Measurements from ENCODE around the gene PARP4. TPM values are rescaled to one million over a fixed set of nuclear protein-coding genes. Genes with fewer than 3 reads are reported as not detected.
"Not testable (repeated sequence)": the region's sequence is repeated elsewhere in the genome, so short reads cannot be mapped to it uniquely, and the experiment has no call there.

Gene PARP4
- total RNA-seq, 2 experiments from 2014 or later = 29.5 to 29.6 TPM

- Mint-ChIP-seq H3K27me3 (no peaks in the 10 kb centered on the region), H3K9me3 (no peaks in the 10 kb centered on the region), H3K4me3 (no peak overlapping the region), H3K27ac (no peak overlapping the region), H3K36me3 (ENCODE audit: low read depth) (peaks cover 92% of the 10 kb centered on the region), H3K4me1 (ENCODE audit: low read depth) (no peaks in the 10 kb centered on the region)
- intact Hi-C loops (cut with DNase I, micrococcal nuclease) = no loop called here
- no peaks in the 10 kb centered on the region for H3K4me1 ChIP-seq (ENCODE audit: insufficient read depth, low read length)
- H3K27ac ChIP-seq (ENCODE audit: low read depth in 1 of 2, low read length in 2 of 2) = no peak overlapping the region
- H3K9me3 ChIP-seq (ENCODE audit: control insufficient read depth in 1 of 2, insufficient read depth in 1 of 2, low read length in 2 of 2) = no peaks in the 10 kb centered on the region
- H3K27me3 ChIP-seq (ENCODE audit: control insufficient read depth in 1 of 2, insufficient read depth in 2 of 2, low read length in 2 of 2) = no peaks in the 10 kb centered on the region
- no peak for TF ChIP-seq CTCF (IDR thresholded peaks at IDR 0.05)
- no peak for ATAC-seq (ENCODE audit: poor library complexity)
- no peak for DNase-seq
- no peak overlapping the region for H3K4me3 ChIP-seq (ENCODE audit: low read length)
- peaks cover 84% of the 10 kb centered on the region for H3K36me3 ChIP-seq (ENCODE audit: insufficient read depth, low read length)
- POLR2A ChIA-PET = no interaction called here
- CTCF ChIA-PET = no interaction called here
Measured at GRCh38 chr13:24443366-24443765, 69.2 kb downstream of the PARP4 start.

GRCh38 chr13:24426045-24426444 is 86.5 kb downstream of the PARP4 start:
- H3K27me3 Mint-ChIP-seq; POLR2A ChIA-PET; ATAC-seq (ENCODE audit: poor library complexity); H3K4me1 ChIP-seq (ENCODE audit: insufficient read depth, low read length); H3K9me3 ChIP-seq (ENCODE audit: control insufficient read depth in 1 of 2, insufficient read depth in 1 of 2, low read length in 2 of 2); H3K27ac Mint-ChIP-seq; H3K4me1 Mint-ChIP-seq (ENCODE audit: low read depth); CTCF ChIA-PET; DNase-seq; intact Hi-C loops (cut with DNase I, micrococcal nuclease); H3K27me3 ChIP-seq (ENCODE audit: control insufficient read depth in 1 of 2, insufficient read depth in 2 of 2, low read length in 2 of 2); H3K27ac ChIP-seq (ENCODE audit: low read depth in 1 of 2, low read length in 2 of 2); H3K4me3 Mint-ChIP-seq; H3K4me3 ChIP-seq (ENCODE audit: low read length); H3K9me3 Mint-ChIP-seq: not testable (repeated sequence)
- H3K36me3 Mint-ChIP-seq (ENCODE audit: low read depth) = peaks cover 77% of the 10 kb centered on the region
- H3K36me3 ChIP-seq (ENCODE audit: insufficient read depth, low read length) = peaks cover 61% of the 10 kb centered on the region

GRCh38 chr13:24419668-24420067 is 92.9 kb downstream of the PARP4 start:
- H3K27me3 ChIP-seq (ENCODE audit: control insufficient read depth in 1 of 2, insufficient read depth in 2 of 2, low read length in 2 of 2); H3K4me3 Mint-ChIP-seq; H3K4me1 Mint-ChIP-seq (ENCODE audit: low read depth); H3K4me3 ChIP-seq (ENCODE audit: low read length); H3K27me3 Mint-ChIP-seq; CTCF ChIA-PET; H3K27ac ChIP-seq (ENCODE audit: low read depth in 1 of 2, low read length in 2 of 2); POLR2A ChIA-PET; intact Hi-C loops (cut with DNase I, micrococcal nuclease); H3K9me3 ChIP-seq (ENCODE audit: control insufficient read depth in 1 of 2, insufficient read depth in 1 of 2, low read length in 2 of 2); H3K27ac Mint-ChIP-seq; ATAC-seq (ENCODE audit: poor library complexity); DNase-seq; H3K9me3 Mint-ChIP-seq; H3K4me1 ChIP-seq (ENCODE audit: insufficient read depth, low read length): not testable (repeated sequence)
- peaks cover 34% of the 10 kb centered on the region for H3K36me3 ChIP-seq (ENCODE audit: insufficient read depth, low read length)
- H3K36me3 Mint-ChIP-seq (ENCODE audit: low read depth) = peaks cover 53% of the 10 kb centered on the region

DNA sequence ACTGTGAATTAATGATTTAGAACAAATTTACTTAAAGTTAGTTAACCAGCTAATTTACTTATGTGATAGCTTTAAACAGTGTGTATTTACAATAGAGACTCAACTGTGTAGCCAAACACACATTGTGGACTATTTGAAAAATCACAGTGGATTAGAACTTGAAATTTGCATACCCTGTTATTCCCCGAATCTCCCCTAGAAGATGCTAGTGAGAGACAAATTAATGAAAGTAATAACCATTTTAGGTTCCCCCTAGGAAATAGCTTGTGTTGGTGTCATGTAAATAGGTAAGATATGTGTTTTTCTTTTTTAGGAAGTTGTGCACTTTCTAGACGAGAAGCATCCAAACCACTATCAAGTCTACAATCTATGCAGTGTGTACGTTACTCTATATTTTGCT is 104.7 kb downstream of the PARP4 start:
- H3K36me3 Mint-ChIP-seq (ENCODE audit: low read depth) = no peaks in the 10 kb centered on the region
- Histone ChIP-seq H3K36me3 (ENCODE audit: insufficient read depth, low read length) (no peaks in the 10 kb centered on the region), H3K4me1 (ENCODE audit: insufficient read depth, low read length) (no peaks in the 10 kb centered on the region), H3K27ac (ENCODE audit: low read depth in 1 of 2, low read length in 2 of 2) (no peak overlapping the region), H3K27me3 (ENCODE audit: control insufficient read depth in 1 of 2, insufficient read depth in 2 of 2, low read length in 2 of 2) (no peaks in the 10 kb centered on the region), H3K9me3 (ENCODE audit: control insufficient read depth in 1 of 2, insufficient read depth in 1 of 2, low read length in 2 of 2) (no peaks in the 10 kb centered on the region), H3K4me3 (ENCODE audit: low read length) (no peak overlapping the region)
- no peaks in the 10 kb centered on the region for H3K9me3 Mint-ChIP-seq
- DNase-seq (no peak), ATAC-seq (ENCODE audit: poor library complexity) (no peak)
- no peak overlapping the region for H3K4me3 Mint-ChIP-seq
- TF ChIP-seq CTCF (IDR thresholded peaks at IDR 0.05) = no peak
- ChIA-PET CTCF (no interaction called here), POLR2A (no interaction called here)
- no peak overlapping the region for H3K27ac Mint-ChIP-seq
- H3K27me3 Mint-ChIP-seq = peaks cover 6% of the 10 kb centered on the region
- H3K4me1 Mint-ChIP-seq (ENCODE audit: low read depth) = peaks cover 5% of the 10 kb centered on the region
- intact Hi-C loops (cut with DNase I, micrococcal nuclease) = no loop called here

Measured in CD4-positive, alpha-beta T cell (primary cell).